Liver (tissue), 9 donors: Measurements from ENCODE around the gene GALNT17. TPM values are rescaled to one million over a fixed set of nuclear protein-coding genes. Genes with fewer than 3 reads are reported as not detected.

ENCODE experiments used
- DNase-seq: peaks from one replicate; pipeline ENCODE4 v3.0.0-alpha.2; 2017; ENCODE audit warnings: low spot score
- H3K27ac ChIP-seq, 2 donors: one replicate each; pipeline ENCODE4 v1.7.0; 2013; ENCODE audit warnings: inconsistent platforms in 2 of 2, low read length in 2 of 2, control low read depth in 1 of 2, low read depth in 1 of 2, mild to moderate bottlenecking in 1 of 2
- H3K27me3 ChIP-seq, 4 donors: one replicate each; pipeline versions ENCODE4 v1.6.1 to v1.7.0; 2013; ENCODE audit warnings: low read length in 3 of 4, inconsistent platforms in 1 of 4, mild to moderate bottlenecking in 1 of 4, moderate library complexity in 1 of 4; ENCODE audit not compliant: control insufficient read depth in 4 of 4, insufficient read depth in 4 of 4
- H3K36me3 ChIP-seq, 4 donors: one replicate each; pipeline versions ENCODE4 v1.6.1 to v1.7.0; 2013; ENCODE audit warnings: low read length in 3 of 4, mild to moderate bottlenecking in 3 of 4, low read depth in 1 of 4, moderate library complexity in 1 of 4; ENCODE audit not compliant: control insufficient read depth in 4 of 4, insufficient read depth in 3 of 4
- H3K4me1 ChIP-seq, 4 donors: one replicate each; pipeline versions ENCODE4 v1.6.1 to v1.7.0; 2013; ENCODE audit warnings: low read length in 3 of 4, mild to moderate bottlenecking in 3 of 4, moderate library complexity in 1 of 4; ENCODE audit not compliant: control insufficient read depth in 4 of 4, insufficient read depth in 4 of 4
- H3K4me3 ChIP-seq, 3 donors: one replicate each; pipeline versions ENCODE4 v1.6.1 to v1.7.0; 2013; ENCODE audit warnings: low read length in 3 of 3, control low read depth in 1 of 3, low read depth in 1 of 3, mild to moderate bottlenecking in 1 of 3
- H3K9ac ChIP-seq, 2 donors: one replicate each; pipeline ENCODE4 v1.7.0; 2013; ENCODE audit warnings: low read length in 2 of 2, mild to moderate bottlenecking in 2 of 2, moderate library complexity in 2 of 2, control low read depth in 1 of 2, low read depth in 1 of 2
- H3K9me3 ChIP-seq, 4 donors: one replicate each; pipeline versions ENCODE4 v1.6.1 to v1.7.0; 2013; ENCODE audit warnings: low read length in 3 of 4; ENCODE audit not compliant: control insufficient read depth in 4 of 4
- EGR1 ChIP-seq, 2 donors: IDR thresholded peaks; 2 replicates each; pipeline ENCODE4 v1.6.1; 2016 to 2018; ENCODE audit warnings: antibody characterized with exemption in 2 of 2, low read depth in 2 of 2
- FOXA1 ChIP-seq: IDR thresholded peaks from 2 replicates; pipeline ENCODE4 v1.6.1; 2016; ENCODE audit warnings: antibody characterized with exemption
- FOXA2 ChIP-seq: IDR thresholded peaks from 2 replicates; pipeline ENCODE4 v1.6.1; 2016; ENCODE audit warnings: antibody characterized with exemption
- GABPA ChIP-seq, 2 donors: IDR thresholded peaks in 1 of 2; conservative IDR thresholded peaks in 1 of 2; 2 replicates each; pipeline ENCODE4 v1.6.1; 2016; ENCODE audit warnings: antibody characterized with exemption in 2 of 2, mild to moderate bottlenecking in 1 of 2, moderate library complexity in 1 of 2
- HNF4A ChIP-seq, 2 donors: conservative IDR thresholded peaks; 2 replicates each; pipeline ENCODE4 v1.6.1; 2016; ENCODE audit warnings: antibody characterized with exemption in 2 of 2, mild to moderate bottlenecking in 2 of 2
- HNF4G ChIP-seq: IDR thresholded peaks from 2 replicates; pipeline ENCODE4 v1.6.1; 2016; ENCODE audit warnings: antibody characterized with exemption
- JUND ChIP-seq, 2 donors: IDR thresholded peaks; 2 replicates each; pipeline ENCODE4 v1.6.1; 2016; ENCODE audit warnings: antibody characterized with exemption in 2 of 2
- NR2F2 ChIP-seq: IDR thresholded peaks from 2 replicates; pipeline ENCODE4 v1.6.1; 2016; ENCODE audit warnings: antibody characterized with exemption
- RAD21 ChIP-seq, 2 donors: IDR thresholded peaks; 2 replicates each; pipeline ENCODE4 v1.6.1; 2016; ENCODE audit warnings: antibody characterized with exemption in 2 of 2, mild to moderate bottlenecking in 2 of 2
- RXRA ChIP-seq, 2 donors: IDR thresholded peaks; 2 replicates each; pipeline ENCODE4 v1.6.1; 2017 to 2018; ENCODE audit warnings: antibody characterized with exemption in 2 of 2, mild to moderate bottlenecking in 1 of 2
- SP1 ChIP-seq: IDR thresholded peaks from 2 replicates; pipeline ENCODE4 v1.6.1; 2018; ENCODE audit warnings: antibody characterized with exemption, mild to moderate bottlenecking
- TAF1 ChIP-seq: conservative IDR thresholded peaks from 2 replicates; pipeline ENCODE4 v1.6.1; 2016; ENCODE audit warnings: antibody characterized with exemption, mild to moderate bottlenecking
- YY1 ChIP-seq: IDR thresholded peaks from 2 replicates; pipeline ENCODE4 v1.6.1; 2016; ENCODE audit warnings: antibody characterized with exemption, mild to moderate bottlenecking
- WGBS: extraction: QIAGEN DNeasy Blood & Tissue Kit; methylation state at CpG from one replicate; pipeline ENCODE4 v1.1.7; 2013; 5-methylcytosine and 5-hydroxymethylcytosine counted together
- polyA plus RNA-seq, 2 donors: library from polyadenylated mRNA; stranded (reverse) in 1 of 2; unstranded in 1 of 2; fragments of 200-250 nt in 1 of 2; fragments of >200 nt in 1 of 2; fragmentation: Nextera tagmentation in 1 of 2; extraction: Ambion mirVana in 1 of 2; gene quantifications; one replicate each; pipeline versions ENCODE4 v1.2.1 to v1.2.3, GENCODE V29; 2013 to 2015
- total RNA-seq, 2 donors: library from RNA; depleted of rRNA; stranded (reverse); fragments of >200 nt; gene quantifications; one replicate each; pipeline ENCODE4 v1.2.3, GENCODE V29; 2014
- TF ChIP-seq, protein P1 (sequence below): IDR thresholded peaks from 2 replicates; pipeline ENCODE4 v1.6.1; 2016; ENCODE audit warnings: antibody characterized with exemption
- TF ChIP-seq, protein P2 (sequence below): fragments of 150-350 bp; IDR thresholded peaks from 2 replicates; pipeline ENCODE4 v1.5.1; 2017; ENCODE audit warnings: improper control_type of control experiment, low read depth, low read length; ENCODE audit not compliant: missing input control
- TF ChIP-seq, protein P3 (sequence below): IDR thresholded peaks from 2 replicates; pipeline ENCODE4 v1.6.1; 2016; ENCODE audit warnings: antibody characterized with exemption
- TF ChIP-seq, protein P4 (sequence below): IDR thresholded peaks from 2 replicates; pipeline ENCODE4 v1.6.1; 2016; ENCODE audit warnings: antibody characterized with exemption
- TF ChIP-seq, protein P5 (sequence below): IDR thresholded peaks from 2 replicates; pipeline ENCODE4 v1.6.1; 2016; ENCODE audit warnings: antibody characterized with exemption, mild to moderate bottlenecking
- donor health status: healthy.
- donor health status: healthy.
- donor health status: healthy.
- donor health status: healthy.
- donor health status: healthy.

The GALNT17 gene
- total and polyA plus RNA-seq, 4 donors = 0.10 to 0.42 (median 0.37) TPM; not detected in 1

DNA sequence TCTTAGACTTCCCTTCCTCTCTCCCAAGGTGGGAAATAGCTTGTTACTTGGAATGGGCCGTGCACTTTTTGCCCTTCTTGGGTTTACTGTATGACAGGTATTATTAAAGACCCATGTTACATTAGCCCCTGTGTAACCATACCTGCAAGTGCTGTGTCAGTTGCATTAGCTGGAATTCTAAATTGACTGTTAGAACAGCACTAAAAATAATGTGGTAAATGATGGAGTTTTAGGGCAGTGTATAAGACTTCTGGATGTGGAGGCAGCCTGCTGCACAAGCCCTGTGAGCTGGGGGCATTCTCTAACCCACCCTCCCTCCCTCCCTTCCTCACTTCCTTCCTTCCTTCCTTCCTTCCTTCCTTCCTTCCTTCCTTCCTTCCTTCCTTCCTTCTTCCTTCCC is 52.7 kb downstream of the GALNT17 start:
- Histone ChIP-seq H3K27me3 (no peaks in the 10 kb centered on the region), H3K4me3 (no peak overlapping the region), H3K4me1 (no peaks in the 10 kb centered on the region), H3K9ac (no peak overlapping the region), H3K36me3 (no peaks in the 10 kb centered on the region), H3K9me3 (no peaks in the 10 kb centered on the region), H3K27ac (no peak overlapping the region)
- TF ChIP-seq FOXA2 (no peak), RAD21 (IDR thresholded peaks at IDR 0.05) (no peak), EGR1 (IDR thresholded peaks at IDR 0.05; ENCODE audit: low read depth in 2 of 2) (no peak), GABPA (IDR thresholded peaks at IDR 0.05 in 1 of 2, conservative IDR thresholded peaks at IDR 0.05 in 1 of 2) (no peak), TAF1 (no peak), HNF4A (conservative IDR thresholded peaks at IDR 0.05) (no peak), SP1 (no peak), HNF4G (no peak), NR2F2 (no peak), FOXA1 (no peak), YY1 (no peak), RXRA (IDR thresholded peaks at IDR 0.05) (no peak), JUND (IDR thresholded peaks at IDR 0.05) (no peak)
- TF ChIP-seq, protein P1, sequence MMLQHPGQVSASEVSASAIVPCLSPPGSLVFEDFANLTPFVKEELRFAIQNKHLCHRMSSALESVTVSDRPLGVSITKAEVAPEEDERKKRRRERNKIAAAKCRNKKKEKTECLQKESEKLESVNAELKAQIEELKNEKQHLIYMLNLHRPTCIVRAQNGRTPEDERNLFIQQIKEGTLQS = no peak
- TF ChIP-seq, protein P2, sequence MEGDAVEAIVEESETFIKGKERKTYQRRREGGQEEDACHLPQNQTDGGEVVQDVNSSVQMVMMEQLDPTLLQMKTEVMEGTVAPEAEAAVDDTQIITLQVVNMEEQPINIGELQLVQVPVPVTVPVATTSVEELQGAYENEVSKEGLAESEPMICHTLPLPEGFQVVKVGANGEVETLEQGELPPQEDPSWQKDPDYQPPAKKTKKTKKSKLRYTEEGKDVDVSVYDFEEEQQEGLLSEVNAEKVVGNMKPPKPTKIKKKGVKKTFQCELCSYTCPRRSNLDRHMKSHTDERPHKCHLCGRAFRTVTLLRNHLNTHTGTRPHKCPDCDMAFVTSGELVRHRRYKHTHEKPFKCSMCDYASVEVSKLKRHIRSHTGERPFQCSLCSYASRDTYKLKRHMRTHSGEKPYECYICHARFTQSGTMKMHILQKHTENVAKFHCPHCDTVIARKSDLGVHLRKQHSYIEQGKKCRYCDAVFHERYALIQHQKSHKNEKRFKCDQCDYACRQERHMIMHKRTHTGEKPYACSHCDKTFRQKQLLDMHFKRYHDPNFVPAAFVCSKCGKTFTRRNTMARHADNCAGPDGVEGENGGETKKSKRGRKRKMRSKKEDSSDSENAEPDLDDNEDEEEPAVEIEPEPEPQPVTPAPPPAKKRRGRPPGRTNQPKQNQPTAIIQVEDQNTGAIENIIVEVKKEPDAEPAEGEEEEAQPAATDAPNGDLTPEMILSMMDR = no peak
- TF ChIP-seq, protein P3, sequence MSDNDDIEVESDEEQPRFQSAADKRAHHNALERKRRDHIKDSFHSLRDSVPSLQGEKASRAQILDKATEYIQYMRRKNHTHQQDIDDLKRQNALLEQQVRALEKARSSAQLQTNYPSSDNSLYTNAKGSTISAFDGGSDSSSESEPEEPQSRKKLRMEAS = no peak
- TF ChIP-seq, protein P4, sequence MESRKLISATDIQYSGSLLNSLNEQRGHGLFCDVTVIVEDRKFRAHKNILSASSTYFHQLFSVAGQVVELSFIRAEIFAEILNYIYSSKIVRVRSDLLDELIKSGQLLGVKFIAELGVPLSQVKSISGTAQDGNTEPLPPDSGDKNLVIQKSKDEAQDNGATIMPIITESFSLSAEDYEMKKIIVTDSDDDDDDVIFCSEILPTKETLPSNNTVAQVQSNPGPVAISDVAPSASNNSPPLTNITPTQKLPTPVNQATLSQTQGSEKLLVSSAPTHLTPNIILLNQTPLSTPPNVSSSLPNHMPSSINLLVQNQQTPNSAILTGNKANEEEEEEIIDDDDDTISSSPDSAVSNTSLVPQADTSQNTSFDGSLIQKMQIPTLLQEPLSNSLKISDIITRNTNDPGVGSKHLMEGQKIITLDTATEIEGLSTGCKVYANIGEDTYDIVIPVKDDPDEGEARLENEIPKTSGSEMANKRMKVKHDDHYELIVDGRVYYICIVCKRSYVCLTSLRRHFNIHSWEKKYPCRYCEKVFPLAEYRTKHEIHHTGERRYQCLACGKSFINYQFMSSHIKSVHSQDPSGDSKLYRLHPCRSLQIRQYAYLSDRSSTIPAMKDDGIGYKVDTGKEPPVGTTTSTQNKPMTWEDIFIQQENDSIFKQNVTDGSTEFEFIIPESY = no peak
- TF ChIP-seq, protein P5, sequence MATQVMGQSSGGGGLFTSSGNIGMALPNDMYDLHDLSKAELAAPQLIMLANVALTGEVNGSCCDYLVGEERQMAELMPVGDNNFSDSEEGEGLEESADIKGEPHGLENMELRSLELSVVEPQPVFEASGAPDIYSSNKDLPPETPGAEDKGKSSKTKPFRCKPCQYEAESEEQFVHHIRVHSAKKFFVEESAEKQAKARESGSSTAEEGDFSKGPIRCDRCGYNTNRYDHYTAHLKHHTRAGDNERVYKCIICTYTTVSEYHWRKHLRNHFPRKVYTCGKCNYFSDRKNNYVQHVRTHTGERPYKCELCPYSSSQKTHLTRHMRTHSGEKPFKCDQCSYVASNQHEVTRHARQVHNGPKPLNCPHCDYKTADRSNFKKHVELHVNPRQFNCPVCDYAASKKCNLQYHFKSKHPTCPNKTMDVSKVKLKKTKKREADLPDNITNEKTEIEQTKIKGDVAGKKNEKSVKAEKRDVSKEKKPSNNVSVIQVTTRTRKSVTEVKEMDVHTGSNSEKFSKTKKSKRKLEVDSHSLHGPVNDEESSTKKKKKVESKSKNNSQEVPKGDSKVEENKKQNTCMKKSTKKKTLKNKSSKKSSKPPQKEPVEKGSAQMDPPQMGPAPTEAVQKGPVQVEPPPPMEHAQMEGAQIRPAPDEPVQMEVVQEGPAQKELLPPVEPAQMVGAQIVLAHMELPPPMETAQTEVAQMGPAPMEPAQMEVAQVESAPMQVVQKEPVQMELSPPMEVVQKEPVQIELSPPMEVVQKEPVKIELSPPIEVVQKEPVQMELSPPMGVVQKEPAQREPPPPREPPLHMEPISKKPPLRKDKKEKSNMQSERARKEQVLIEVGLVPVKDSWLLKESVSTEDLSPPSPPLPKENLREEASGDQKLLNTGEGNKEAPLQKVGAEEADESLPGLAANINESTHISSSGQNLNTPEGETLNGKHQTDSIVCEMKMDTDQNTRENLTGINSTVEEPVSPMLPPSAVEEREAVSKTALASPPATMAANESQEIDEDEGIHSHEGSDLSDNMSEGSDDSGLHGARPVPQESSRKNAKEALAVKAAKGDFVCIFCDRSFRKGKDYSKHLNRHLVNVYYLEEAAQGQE = no peak
- 65% methylated on average over 1 of the region's 1 CpG for WGBS
- DNase-seq = no peak
